GM19452 (cell line): ENCODE measurements around the gene AGO3.
"Not testable (repeated sequence)": the region's sequence is repeated elsewhere in the genome, so short reads cannot be mapped to it uniquely, and the experiment has no call there.

Experiments
- ATAC-seq: cut with Tn5 transposase; IDR thresholded peaks from one replicate; pipeline ENCODE4 v1.9.1; 2021; ENCODE audit not compliant: unreplicated experiment

The AGO3 gene

GRCh38 chr1:35924838-35925237 lies 6.1 kb upstream of the AGO3 start:
- no peak for ATAC-seq

- no peak for ATAC-seq
These were observed 5.2 kb upstream of the AGO3 start for GRCh38 chr1:35925741-35926140.

GRCh38 chr1:35927472-35927871 lies 3.4 kb upstream of the AGO3 start:
- ATAC-seq = no peak

GRCh38 chr1:35929730-35930592 lies 944 bp upstream of the AGO3 start:
- ATAC-seq = no peak

GRCh38 chr1:35931446-35932157 lies 697 bp downstream of the AGO3 start:
- peak; percentile 30 for ATAC-seq

- ATAC-seq = no peak
These were observed 1.3 kb downstream of the AGO3 start for GRCh38 chr1:35932158-35932636.

- ATAC-seq = no peak
These were observed 2.0 kb downstream of the AGO3 start for GRCh38 chr1:35932941-35933340.

GRCh38 chr1:35935442-35936388 lies 4.8 kb downstream of the AGO3 start:
- ATAC-seq = no peak

GRCh38 chr1:35936838-35937237 lies 5.9 kb downstream of the AGO3 start:
- no peak for ATAC-seq

GRCh38 chr1:35939484-35939883 lies 8.6 kb downstream of the AGO3 start:
- no peak for ATAC-seq

GRCh38 chr1:35945327-35945726 lies 14.4 kb downstream of the AGO3 start:
- no peak for ATAC-seq

- no peak for ATAC-seq
These were observed 16.6 kb downstream of the AGO3 start for GRCh38 chr1:35947547-35947946.

GRCh38 chr1:35958558-35958957 lies 27.7 kb downstream of the AGO3 start:
- no peak for ATAC-seq

GRCh38 chr1:35959304-35959703 lies 28.4 kb downstream of the AGO3 start:
- no peak for ATAC-seq

- no peak for ATAC-seq
These were observed 32.0 kb downstream of the AGO3 start for GRCh38 chr1:35962952-35963351.

- ATAC-seq = not testable (repeated sequence)
These were observed 33.4 kb downstream of the AGO3 start for GRCh38 chr1:35964277-35964676.

- ATAC-seq = no peak
These were observed 37.5 kb downstream of the AGO3 start for GRCh38 chr1:35968396-35968795.

- no peak for ATAC-seq
These were observed 40.7 kb downstream of the AGO3 start for GRCh38 chr1:35971601-35972000.

- not testable (repeated sequence) for ATAC-seq
These were observed 41.7 kb downstream of the AGO3 start for GRCh38 chr1:35972631-35973030.

GRCh38 chr1:35980090-35980489 lies 49.2 kb downstream of the AGO3 start:
- no peak for ATAC-seq

GRCh38 chr1:35988237-35988636 lies 57.3 kb downstream of the AGO3 start:
- no peak for ATAC-seq
